Hematopoietic multipotent progenitor cell treated with erythropoietin and hydrocortisone succinate and interleukin-3 and kit ligand, for 4 days (in vitro differentiated cells): ENCODE data around the gene LSM7.

Source experiments
- DNase-seq: peaks from one replicate; pipeline ENCODE4 v3.0.0-alpha.2; 2015

LSM7 gene

GRCh38 chr19:2338055-2338615, 9.7 kb upstream of the LSM7 start:
- no peak for DNase-seq

GRCh38 chr19:2337329-2337707, 8.9 kb upstream of the LSM7 start:
- DNase-seq, result peak; percentile 72

GRCh38 chr19:2336528-2337328, 8.3 kb upstream of the LSM7 start:
- no peak for DNase-seq

GRCh38 chr19:2335848-2336247, 7.5 kb upstream of the LSM7 start:
- no peak for DNase-seq

- DNase-seq, result no peak
These were observed 6.8 kb upstream of the LSM7 start for GRCh38 chr19:2334986-2335846.

GRCh38 chr19:2334426-2334825, 6.0 kb upstream of the LSM7 start:
- no peak for DNase-seq

- peak; percentile 63 for DNase-seq
These were observed 5.4 kb upstream of the LSM7 start for GRCh38 chr19:2333807-2334211.

- DNase-seq, result no peak
These were observed 4.8 kb upstream of the LSM7 start for GRCh38 chr19:2333027-2333806.

- DNase-seq, result peak; percentile 68
These were observed 4.1 kb upstream of the LSM7 start for GRCh38 chr19:2332341-2333026.

- no peak for DNase-seq
These were observed 3.3 kb upstream of the LSM7 start for GRCh38 chr19:2331601-2332246.

- no peak for DNase-seq
These were observed 2.4 kb upstream of the LSM7 start for GRCh38 chr19:2330632-2331284.

GRCh38 chr19:2330255-2330631, 1.9 kb upstream of the LSM7 start:
- no peak for DNase-seq

- DNase-seq, result no peak
These were observed 1.1 kb upstream of the LSM7 start for GRCh38 chr19:2329501-2329916.

- no peak for DNase-seq
These were observed 728 bp upstream of the LSM7 start for GRCh38 chr19:2329149-2329478.

- peak; percentile 93 for DNase-seq
These were observed 499 bp downstream of the LSM7 start for GRCh38 chr19:2327773-2328400.

- DNase-seq, result no peak
These were observed 1.6 kb downstream of the LSM7 start for GRCh38 chr19:2326699-2327360.

GRCh38 chr19:2325281-2326046, 2.9 kb downstream of the LSM7 start:
- DNase-seq, result peak; percentile 85

- DNase-seq, result no peak
These were observed 4.0 kb downstream of the LSM7 start for GRCh38 chr19:2324220-2324948.

GRCh38 chr19:2323707-2324106, 4.7 kb downstream of the LSM7 start:
- DNase-seq, result no peak
